GM23338 (cell line): ENCODE results near the gene CCL17. TPM values are rescaled to one million over a fixed set of nuclear protein-coding genes. Genes with fewer than 3 reads are reported as not detected.

Experiments used
- ATAC-seq: fragments of 200-7000 bp; cut with Tn5 transposase; 3 replicates; pipeline ENCODE4 v1.9.1; 2020
- DNase-seq: peaks from one replicate; pipeline ENCODE4 v3.0.0-alpha.2; 2015; ENCODE audit warnings: low spot score
- H2AFZ ChIP-seq: fragments of 200-600 bp; sonication (generic); 2 replicates; pipeline ENCODE4 v1.8.0; 2016; ENCODE audit warnings: antibody characterized with exemption, mild to moderate bottlenecking, moderate library complexity
- H3F3A ChIP-seq: fragments of 200-600 bp; sonication (generic); replicated peaks from 2 replicates; pipeline ENCODE4 v1.8.0; 2017; ENCODE audit warnings: antibody characterized with exemption, mixed run types, low read depth
- H3K27ac ChIP-seq: fragments of 200-600 bp; sonication (generic); 2 replicates; pipeline ENCODE4 v1.6.1; 2016; ENCODE audit warnings: low read depth
- H3K27me3 ChIP-seq: fragments of 200-600 bp; sonication (generic); 2 replicates; pipeline ENCODE4 v1.8.0; 2016; ENCODE audit warnings: mild to moderate bottlenecking, mixed run types, moderate library complexity; ENCODE audit not compliant: insufficient read depth
- H3K36me3 ChIP-seq: fragments of 200-600 bp; sonication (generic); 2 replicates; pipeline ENCODE4 v1.8.0; 2016; ENCODE audit warnings: mild to moderate bottlenecking; ENCODE audit not compliant: insufficient read depth
- H3K4me1 ChIP-seq: fragments of 200-600 bp; sonication (generic); 2 replicates; pipeline ENCODE4 v1.8.0; 2016; ENCODE audit warnings: mild to moderate bottlenecking, moderate library complexity; ENCODE audit not compliant: insufficient read depth
- H3K4me2 ChIP-seq: fragments of 200-600 bp; sonication (generic); 2 replicates; pipeline ENCODE4 v1.7.1; 2017; ENCODE audit warnings: mixed run types
- H3K4me3 ChIP-seq: fragments of 200-600 bp; sonication (generic); 2 replicates; pipeline ENCODE4 v1.6.1; 2016; ENCODE audit warnings: mixed run types
- H3K79me2 ChIP-seq: fragments of 200-600 bp; sonication (generic); replicated peaks from 2 replicates; pipeline ENCODE4 v1.8.0; 2017; ENCODE audit warnings: mild to moderate bottlenecking; ENCODE audit not compliant: insufficient read depth
- H3K9me2 ChIP-seq: fragments of 200-600 bp; sonication (generic); 2 replicates; pipeline ENCODE4 v1.8.0; 2017; ENCODE audit not compliant: insufficient read depth
- H4K20me1 ChIP-seq: fragments of 200-600 bp; sonication (generic); replicated peaks from 2 replicates; pipeline ENCODE4 v1.8.0; 2017; ENCODE audit warnings: mild to moderate bottlenecking; ENCODE audit not compliant: insufficient read depth
- H3K27ac Mint-ChIP-seq: 2 replicates; pipeline ENCODE4 v1.8.0; 2020; ENCODE audit warnings: inconsistent platforms, mild to moderate bottlenecking, moderate library complexity, mixed read lengths
- H3K27me3 Mint-ChIP-seq: 3 replicates; pipeline ENCODE4 v1.8.0; 2022; ENCODE audit warnings: low read depth, mild to moderate bottlenecking, moderate library complexity, mixed read lengths, inconsistent platforms; ENCODE audit not compliant: insufficient read depth, poor library complexity
- H3K36me3 Mint-ChIP-seq: 3 replicates; pipeline ENCODE4 v1.8.0; 2021; ENCODE audit warnings: low read depth, mild to moderate bottlenecking, inconsistent platforms, moderate library complexity, mixed read lengths
- H3K4me1 Mint-ChIP-seq: 3 replicates; pipeline ENCODE4 v1.8.0; 2020; ENCODE audit warnings: mild to moderate bottlenecking, inconsistent platforms, mixed read lengths
- H3K4me3 Mint-ChIP-seq: 3 replicates; pipeline ENCODE4 v1.8.0; 2021; ENCODE audit warnings: moderate library complexity, mild to moderate bottlenecking, inconsistent platforms, mixed read lengths
- H3K9me3 Mint-ChIP-seq: 3 replicates; pipeline ENCODE4 v1.8.0; 2020; ENCODE audit warnings: moderate library complexity, mild to moderate bottlenecking, inconsistent platforms, mixed read lengths
- CREB1 ChIP-seq: fragments of 250-450 bp; sonication (Bioruptor Pico); IDR thresholded peaks from 2 replicates; pipeline ENCODE4 v1.5.0; 2020; ENCODE audit warnings: low read depth, mild to moderate bottlenecking, moderate library complexity
- EZH2 ChIP-seq: fragments of 200-600 bp; sonication (generic); IDR thresholded peaks from one replicate; pipeline ENCODE4 v1.8.0; 2017; ENCODE audit warnings: antibody characterized with exemption, mild to moderate bottlenecking, low read depth; ENCODE audit not compliant: unreplicated experiment
- EZH2phosphoT487 ChIP-seq: fragments of 200-600 bp; sonication (generic); IDR thresholded peaks from one replicate; pipeline ENCODE4 v1.8.1; 2018; ENCODE audit warnings: antibody characterized with exemption; ENCODE audit not compliant: unreplicated experiment
- JUNB ChIP-seq: IDR thresholded peaks from one replicate; pipeline ENCODE4 v1.6.1; 2016; ENCODE audit warnings: antibody characterized with exemption; ENCODE audit not compliant: unreplicated experiment
- NANOG ChIP-seq: IDR thresholded peaks from 2 replicates; pipeline ENCODE4 v1.6.1; 2016; ENCODE audit warnings: antibody characterized with exemption, borderline replicate concordance
- POLR2AphosphoS5 ChIP-seq: IDR thresholded peaks from 2 replicates; pipeline ENCODE4 v1.6.1; 2016; ENCODE audit warnings: antibody characterized with exemption, low read depth
- STAT1 ChIP-seq: IDR thresholded peaks from one replicate; pipeline ENCODE4 v1.6.1; 2016; ENCODE audit warnings: antibody characterized with exemption; ENCODE audit not compliant: unreplicated experiment
- ZNF114 ChIP-seq: fragments of 250-450 bp; sonication (Bioruptor Pico); IDR thresholded peaks from 2 replicates; pipeline ENCODE4 v1.5.0; 2020; ENCODE audit warnings: mild to moderate bottlenecking, moderate library complexity
- ZNF331 ChIP-seq: fragments of 250-450 bp; sonication (Bioruptor Pico); IDR thresholded peaks from 2 replicates; pipeline ENCODE4 v1.5.0; 2020; ENCODE audit warnings: low read depth, mild to moderate bottlenecking, moderate library complexity
- polyA plus RNA-seq: library from polyadenylated mRNA; unstranded; fragments of >200 nt; fragmentation: Nextera tagmentation; extraction: Ambion mirVana; gene quantifications from 2 replicates; pipeline ENCODE4 v1.2.1, GENCODE V29; 2016
- total RNA-seq: library from RNA; depleted of rRNA; stranded (reverse); fragments of >200 nt; shearing (Covaris generic); gene quantifications from 2 replicates; pipeline ENCODE4 v1.2.3, GENCODE V29; 2014
- TF ChIP-seq, protein P1 (sequence below), 2 experiments: fragments of 200-600 bp in 1 of 2; sonication (generic) in 1 of 2; conservative IDR thresholded peaks; 2 replicates each; pipeline versions ENCODE4 v1.5.1 to v1.6.1; 2016 to 2017; ENCODE audit warnings: antibody characterized with exemption in 2 of 2, low read depth in 2 of 2, mild to moderate bottlenecking in 2 of 2, moderate library complexity in 1 of 2
- TF ChIP-seq, protein P2 (sequence below): fragments of 250-450 bp; sonication (Bioruptor Pico); IDR thresholded peaks from 2 replicates; pipeline ENCODE4 v1.5.0; 2020; ENCODE audit warnings: mild to moderate bottlenecking, moderate library complexity
- TF ChIP-seq, protein P3 (sequence below): IDR thresholded peaks from one replicate; pipeline ENCODE4 v1.6.1; 2018; ENCODE audit warnings: antibody characterized with exemption; ENCODE audit not compliant: unreplicated experiment
- TF ChIP-seq, protein P4 (sequence below): IDR thresholded peaks from 2 replicates; pipeline ENCODE4 v1.6.1; 2016; ENCODE audit warnings: antibody characterized with exemption

Gene CCL17
- total and polyA plus RNA-seq, 2 experiments from 2014 or later, result not detected

DNA sequence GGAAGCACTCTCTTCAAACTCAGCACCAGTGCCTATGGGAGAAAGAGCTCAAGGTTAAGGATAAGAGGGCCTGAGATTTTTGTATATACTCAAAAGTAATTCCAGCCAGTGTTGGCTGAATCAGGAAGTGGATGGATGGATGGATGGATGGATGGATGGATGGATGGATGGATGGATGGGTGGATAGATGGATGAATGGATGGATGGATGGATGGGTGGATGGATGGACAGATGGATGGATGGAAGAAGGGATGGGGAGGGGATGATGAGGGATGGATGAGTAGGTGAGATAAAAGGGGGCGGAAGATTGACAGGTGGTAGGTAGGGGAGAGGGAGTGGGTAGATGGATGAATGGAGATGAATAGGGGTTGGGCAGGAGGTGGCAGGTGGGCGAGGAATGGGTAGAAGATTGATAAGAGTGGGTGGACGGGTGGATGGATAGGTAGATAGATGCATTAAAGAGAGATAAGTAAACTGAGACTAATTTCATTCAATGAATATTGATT lies 28.2 kb upstream of the CCL17 start:
- Histone ChIP-seq H3F3A (no peaks in the 10 kb centered on the region), H2AFZ (no peak overlapping the region), H3K4me1 (peaks cover 18% of the 10 kb centered on the region), H3K9me2 (peaks cover 3% of the 10 kb centered on the region; the same call in 1 of the 2 replicates), H3K36me3 (no peaks in the 10 kb centered on the region), H3K27ac (no peak overlapping the region), H3K27me3 (no peaks in the 10 kb centered on the region), H3K79me2 (no peaks in the 10 kb centered on the region), H3K4me2 (no peak overlapping the region), H4K20me1 (no peaks in the 10 kb centered on the region), H3K4me3 (no peak overlapping the region)
- TF ChIP-seq, protein P1, sequence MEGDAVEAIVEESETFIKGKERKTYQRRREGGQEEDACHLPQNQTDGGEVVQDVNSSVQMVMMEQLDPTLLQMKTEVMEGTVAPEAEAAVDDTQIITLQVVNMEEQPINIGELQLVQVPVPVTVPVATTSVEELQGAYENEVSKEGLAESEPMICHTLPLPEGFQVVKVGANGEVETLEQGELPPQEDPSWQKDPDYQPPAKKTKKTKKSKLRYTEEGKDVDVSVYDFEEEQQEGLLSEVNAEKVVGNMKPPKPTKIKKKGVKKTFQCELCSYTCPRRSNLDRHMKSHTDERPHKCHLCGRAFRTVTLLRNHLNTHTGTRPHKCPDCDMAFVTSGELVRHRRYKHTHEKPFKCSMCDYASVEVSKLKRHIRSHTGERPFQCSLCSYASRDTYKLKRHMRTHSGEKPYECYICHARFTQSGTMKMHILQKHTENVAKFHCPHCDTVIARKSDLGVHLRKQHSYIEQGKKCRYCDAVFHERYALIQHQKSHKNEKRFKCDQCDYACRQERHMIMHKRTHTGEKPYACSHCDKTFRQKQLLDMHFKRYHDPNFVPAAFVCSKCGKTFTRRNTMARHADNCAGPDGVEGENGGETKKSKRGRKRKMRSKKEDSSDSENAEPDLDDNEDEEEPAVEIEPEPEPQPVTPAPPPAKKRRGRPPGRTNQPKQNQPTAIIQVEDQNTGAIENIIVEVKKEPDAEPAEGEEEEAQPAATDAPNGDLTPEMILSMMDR (conservative IDR thresholded peaks at IDR 0.05; ENCODE audit: low read depth in 2 of 2), result no peak
- no peak for TF ChIP-seq STAT1
- no peak for TF ChIP-seq EZH2
- TF ChIP-seq CREB1 (CRISPR knock-in tag), result no peak
- TF ChIP-seq EZH2phosphoT487, result no peak
- no peak for TF ChIP-seq ZNF114 (CRISPR knock-in tag)
- TF ChIP-seq, protein P2, sequence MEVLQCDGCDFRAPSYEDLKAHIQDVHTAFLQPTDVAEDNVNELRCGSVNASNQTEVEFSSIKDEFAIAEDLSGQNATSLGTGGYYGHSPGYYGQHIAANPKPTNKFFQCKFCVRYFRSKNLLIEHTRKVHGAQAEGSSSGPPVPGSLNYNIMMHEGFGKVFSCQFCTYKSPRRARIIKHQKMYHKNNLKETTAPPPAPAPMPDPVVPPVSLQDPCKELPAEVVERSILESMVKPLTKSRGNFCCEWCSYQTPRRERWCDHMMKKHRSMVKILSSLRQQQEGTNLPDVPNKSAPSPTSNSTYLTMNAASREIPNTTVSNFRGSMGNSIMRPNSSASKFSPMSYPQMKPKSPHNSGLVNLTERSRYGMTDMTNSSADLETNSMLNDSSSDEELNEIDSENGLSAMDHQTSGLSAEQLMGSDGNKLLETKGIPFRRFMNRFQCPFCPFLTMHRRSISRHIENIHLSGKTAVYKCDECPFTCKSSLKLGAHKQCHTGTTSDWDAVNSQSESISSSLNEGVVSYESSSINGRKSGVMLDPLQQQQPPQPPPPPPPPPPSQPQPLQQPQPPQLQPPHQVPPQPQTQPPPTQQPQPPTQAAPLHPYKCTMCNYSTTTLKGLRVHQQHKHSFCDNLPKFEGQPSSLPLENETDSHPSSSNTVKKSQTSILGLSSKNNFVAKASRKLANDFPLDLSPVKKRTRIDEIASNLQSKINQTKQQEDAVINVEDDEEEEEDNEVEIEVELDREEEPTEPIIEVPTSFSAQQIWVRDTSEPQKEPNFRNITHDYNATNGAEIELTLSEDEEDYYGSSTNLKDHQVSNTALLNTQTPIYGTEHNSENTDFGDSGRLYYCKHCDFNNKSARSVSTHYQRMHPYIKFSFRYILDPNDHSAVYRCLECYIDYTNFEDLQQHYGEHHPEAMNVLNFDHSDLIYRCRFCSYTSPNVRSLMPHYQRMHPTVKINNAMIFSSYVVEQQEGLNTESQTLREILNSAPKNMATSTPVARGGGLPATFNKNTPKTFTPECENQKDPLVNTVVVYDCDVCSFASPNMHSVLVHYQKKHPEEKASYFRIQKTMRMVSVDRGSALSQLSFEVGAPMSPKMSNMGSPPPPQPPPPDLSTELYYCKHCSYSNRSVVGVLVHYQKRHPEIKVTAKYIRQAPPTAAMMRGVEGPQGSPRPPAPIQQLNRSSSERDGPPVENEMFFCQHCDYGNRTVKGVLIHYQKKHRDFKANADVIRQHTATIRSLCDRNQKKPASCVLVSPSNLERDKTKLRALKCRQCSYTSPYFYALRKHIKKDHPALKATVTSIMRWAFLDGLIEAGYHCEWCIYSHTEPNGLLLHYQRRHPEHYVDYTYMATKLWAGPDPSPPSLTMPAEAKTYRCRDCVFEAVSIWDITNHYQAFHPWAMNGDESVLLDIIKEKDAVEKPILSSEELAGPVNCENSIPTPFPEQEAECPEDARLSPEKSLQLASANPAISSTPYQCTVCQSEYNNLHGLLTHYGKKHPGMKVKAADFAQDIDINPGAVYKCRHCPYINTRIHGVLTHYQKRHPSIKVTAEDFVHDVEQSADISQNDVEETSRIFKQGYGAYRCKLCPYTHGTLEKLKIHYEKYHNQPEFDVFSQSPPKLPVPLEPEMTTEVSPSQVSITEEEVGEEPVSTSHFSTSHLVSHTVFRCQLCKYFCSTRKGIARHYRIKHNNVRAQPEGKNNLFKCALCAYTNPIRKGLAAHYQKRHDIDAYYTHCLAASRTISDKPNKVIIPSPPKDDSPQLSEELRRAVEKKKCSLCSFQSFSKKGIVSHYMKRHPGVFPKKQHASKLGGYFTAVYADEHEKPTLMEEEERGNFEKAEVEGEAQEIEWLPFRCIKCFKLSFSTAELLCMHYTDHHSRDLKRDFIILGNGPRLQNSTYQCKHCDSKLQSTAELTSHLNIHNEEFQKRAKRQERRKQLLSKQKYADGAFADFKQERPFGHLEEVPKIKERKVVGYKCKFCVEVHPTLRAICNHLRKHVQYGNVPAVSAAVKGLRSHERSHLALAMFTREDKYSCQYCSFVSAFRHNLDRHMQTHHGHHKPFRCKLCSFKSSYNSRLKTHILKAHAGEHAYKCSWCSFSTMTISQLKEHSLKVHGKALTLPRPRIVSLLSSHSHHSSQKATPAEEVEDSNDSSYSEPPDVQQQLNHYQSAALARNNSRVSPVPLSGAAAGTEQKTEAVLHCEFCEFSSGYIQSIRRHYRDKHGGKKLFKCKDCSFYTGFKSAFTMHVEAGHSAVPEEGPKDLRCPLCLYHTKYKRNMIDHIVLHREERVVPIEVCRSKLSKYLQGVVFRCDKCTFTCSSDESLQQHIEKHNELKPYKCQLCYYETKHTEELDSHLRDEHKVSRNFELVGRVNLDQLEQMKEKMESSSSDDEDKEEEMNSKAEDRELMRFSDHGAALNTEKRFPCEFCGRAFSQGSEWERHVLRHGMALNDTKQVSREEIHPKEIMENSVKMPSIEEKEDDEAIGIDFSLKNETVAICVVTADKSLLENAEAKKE (CRISPR knock-in tag), result no peak
- TF ChIP-seq, protein P3, sequence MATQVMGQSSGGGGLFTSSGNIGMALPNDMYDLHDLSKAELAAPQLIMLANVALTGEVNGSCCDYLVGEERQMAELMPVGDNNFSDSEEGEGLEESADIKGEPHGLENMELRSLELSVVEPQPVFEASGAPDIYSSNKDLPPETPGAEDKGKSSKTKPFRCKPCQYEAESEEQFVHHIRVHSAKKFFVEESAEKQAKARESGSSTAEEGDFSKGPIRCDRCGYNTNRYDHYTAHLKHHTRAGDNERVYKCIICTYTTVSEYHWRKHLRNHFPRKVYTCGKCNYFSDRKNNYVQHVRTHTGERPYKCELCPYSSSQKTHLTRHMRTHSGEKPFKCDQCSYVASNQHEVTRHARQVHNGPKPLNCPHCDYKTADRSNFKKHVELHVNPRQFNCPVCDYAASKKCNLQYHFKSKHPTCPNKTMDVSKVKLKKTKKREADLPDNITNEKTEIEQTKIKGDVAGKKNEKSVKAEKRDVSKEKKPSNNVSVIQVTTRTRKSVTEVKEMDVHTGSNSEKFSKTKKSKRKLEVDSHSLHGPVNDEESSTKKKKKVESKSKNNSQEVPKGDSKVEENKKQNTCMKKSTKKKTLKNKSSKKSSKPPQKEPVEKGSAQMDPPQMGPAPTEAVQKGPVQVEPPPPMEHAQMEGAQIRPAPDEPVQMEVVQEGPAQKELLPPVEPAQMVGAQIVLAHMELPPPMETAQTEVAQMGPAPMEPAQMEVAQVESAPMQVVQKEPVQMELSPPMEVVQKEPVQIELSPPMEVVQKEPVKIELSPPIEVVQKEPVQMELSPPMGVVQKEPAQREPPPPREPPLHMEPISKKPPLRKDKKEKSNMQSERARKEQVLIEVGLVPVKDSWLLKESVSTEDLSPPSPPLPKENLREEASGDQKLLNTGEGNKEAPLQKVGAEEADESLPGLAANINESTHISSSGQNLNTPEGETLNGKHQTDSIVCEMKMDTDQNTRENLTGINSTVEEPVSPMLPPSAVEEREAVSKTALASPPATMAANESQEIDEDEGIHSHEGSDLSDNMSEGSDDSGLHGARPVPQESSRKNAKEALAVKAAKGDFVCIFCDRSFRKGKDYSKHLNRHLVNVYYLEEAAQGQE, result no peak
- TF ChIP-seq, protein P4, sequence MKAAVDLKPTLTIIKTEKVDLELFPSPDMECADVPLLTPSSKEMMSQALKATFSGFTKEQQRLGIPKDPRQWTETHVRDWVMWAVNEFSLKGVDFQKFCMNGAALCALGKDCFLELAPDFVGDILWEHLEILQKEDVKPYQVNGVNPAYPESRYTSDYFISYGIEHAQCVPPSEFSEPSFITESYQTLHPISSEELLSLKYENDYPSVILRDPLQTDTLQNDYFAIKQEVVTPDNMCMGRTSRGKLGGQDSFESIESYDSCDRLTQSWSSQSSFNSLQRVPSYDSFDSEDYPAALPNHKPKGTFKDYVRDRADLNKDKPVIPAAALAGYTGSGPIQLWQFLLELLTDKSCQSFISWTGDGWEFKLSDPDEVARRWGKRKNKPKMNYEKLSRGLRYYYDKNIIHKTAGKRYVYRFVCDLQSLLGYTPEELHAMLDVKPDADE, result no peak
- no peak for TF ChIP-seq ZNF331 (CRISPR knock-in tag)
- no peak for TF ChIP-seq POLR2AphosphoS5
- TF ChIP-seq NANOG, result no peak
- no peak for TF ChIP-seq JUNB
- H3K4me3 Mint-ChIP-seq, result no peak overlapping the region
- peaks cover 14% of the 10 kb centered on the region for H3K27me3 Mint-ChIP-seq
- no peak overlapping the region for H3K27ac Mint-ChIP-seq
- no peak for DNase-seq
- H3K4me1 Mint-ChIP-seq, result peaks cover 32% of the 10 kb centered on the region
- ATAC-seq, result no peak
- no peaks in the 10 kb centered on the region for H3K9me3 Mint-ChIP-seq
- H3K36me3 Mint-ChIP-seq, result no peaks in the 10 kb centered on the region
